HG03097 (cell line): ENCODE data around the gene HDAC5.

Source experiments
- ATAC-seq: cut with Tn5 transposase; IDR thresholded peaks from one replicate; pipeline ENCODE4 v1.9.1; 2021; ENCODE audit not compliant: unreplicated experiment, low FRiP score

Gene HDAC5

GRCh38 chr17:44091200-44091997 is 32.0 kb downstream of the HDAC5 start:
- no peak for ATAC-seq

- ATAC-seq, result no peak
Measured at GRCh38 chr17:44088254-44088653, 35.2 kb downstream of the HDAC5 start.

- ATAC-seq, result no peak
Measured at GRCh38 chr17:44087319-44087718, 36.1 kb downstream of the HDAC5 start.

GRCh38 chr17:44086364-44087311 is 36.8 kb downstream of the HDAC5 start:
- no peak for ATAC-seq

GRCh38 chr17:44085908-44086307 is 37.5 kb downstream of the HDAC5 start:
- ATAC-seq, result no peak

- ATAC-seq, result no peak
Measured at GRCh38 chr17:44084921-44085320, 38.5 kb downstream of the HDAC5 start.

GRCh38 chr17:44084131-44084538 is 39.3 kb downstream of the HDAC5 start:
- ATAC-seq, result no peak

GRCh38 chr17:44083250-44083849 is 40.1 kb downstream of the HDAC5 start:
- no peak for ATAC-seq

- no peak for ATAC-seq
Measured at GRCh38 chr17:44082256-44082927, 41.0 kb downstream of the HDAC5 start.

- no peak for ATAC-seq
Measured at GRCh38 chr17:44081681-44082080, 41.8 kb downstream of the HDAC5 start.

- no peak for ATAC-seq
Measured at GRCh38 chr17:44079877-44080821, 43.3 kb downstream of the HDAC5 start.

- no peak for ATAC-seq
Measured at GRCh38 chr17:44078412-44078811, 45.0 kb downstream of the HDAC5 start.

GRCh38 chr17:44077595-44077909 is 45.9 kb downstream of the HDAC5 start:
- ATAC-seq, result no peak

GRCh38 chr17:44076716-44077594 is 46.5 kb downstream of the HDAC5 start:
- no peak for ATAC-seq

GRCh38 chr17:44075598-44076293 is 47.7 kb downstream of the HDAC5 start:
- no peak for ATAC-seq

GRCh38 chr17:44074911-44075285 is 48.5 kb downstream of the HDAC5 start:
- ATAC-seq, result no peak

GRCh38 chr17:44074231-44074910 is 49.1 kb downstream of the HDAC5 start:
- no peak for ATAC-seq

- no peak for ATAC-seq
Measured at GRCh38 chr17:44071772-44072171, 51.7 kb downstream of the HDAC5 start.
